A549 (cell line): Measurements from ENCODE around the gene HBQ1. TPM values are rescaled to one million over a fixed set of nuclear protein-coding genes. Genes with fewer than 3 reads are reported as not detected.

ENCODE experiments used
- ATAC-seq, 2 experiments: fragments of 200-7000 bp in 1 of 2; fragments of >200 bp in 1 of 2; cut with Nextera tagmentation in 1 of 2; cut with Tn5 transposase in 1 of 2; 3 replicates each; pipeline versions ENCODE4 v1.8.0 to v1.9.1; 2018 to 2020; ENCODE audit warnings: mild to moderate bottlenecking in 1 of 2, moderate library complexity in 1 of 2
- CTCF ChIA-PET: fragments of 300-600 bp; sonication (Branson Sonifier 250); formaldehyde crosslinking; extraction: SDS; loops from one replicate; lab custom pipeline; 2021; ENCODE audit warnings: antibody characterized with exemption, inconsistent platforms; lab: Yijun Ruan, JAX
- POLR2A ChIA-PET: fragments of 350-600 bp; formaldehyde crosslinking; extraction: SDS; loops from one replicate; lab custom pipeline; 2021; ENCODE audit warnings: antibody characterized with exemption, inconsistent platforms; lab: Yijun Ruan, JAX
- DNase-seq, 2 experiments: peaks; one replicate each; pipeline versions ENCODE4 v3.0.0 to v3.0.0-alpha.2; 2011 to 2016; ENCODE audit warnings: low read depth in 1 of 2, low spot score in 1 of 2
- FAIRE-seq: peaks from 2 replicates; lab custom pipeline; 2011; peaks lifted over from hg19 to GRCh38; lab: Jason Lieb, UNC
- H3K27ac ChIP-seq, 2 experiments: fragments of >200 bp; sonication (Bioruptor Twin); formaldehyde crosslinking; 3 replicates each; pipeline ENCODE4 v1.5.1; 2016 to 2017
- H3K4me1 ChIP-seq: fragments of >200 bp; sonication (Bioruptor Twin); formaldehyde crosslinking; 3 replicates; pipeline ENCODE4 v1.6.1; 2016
- H3K4me2 ChIP-seq: fragments of >200 bp; sonication (Bioruptor Twin); formaldehyde crosslinking; 3 replicates; pipeline ENCODE4 v1.6.1; 2016
- H3K4me3 ChIP-seq: fragments of >200 bp; sonication (Bioruptor Twin); formaldehyde crosslinking; 3 replicates; pipeline ENCODE4 v1.5.1; 2016
- H3K9me3 ChIP-seq: fragments of >200 bp; sonication (Bioruptor Twin); formaldehyde crosslinking; 3 replicates; pipeline ENCODE4 v1.6.1; 2016
- ATOH8 ChIP-seq: fragments of 250-450 bp; sonication (Bioruptor Pico); IDR thresholded peaks from 2 replicates; pipeline ENCODE4 v1.5.0; 2020; ENCODE audit warnings: low read depth, mild to moderate bottlenecking, moderate library complexity
- BHLHE40 ChIP-seq: IDR thresholded peaks from 2 replicates; pipeline ENCODE4 v1.6.1; 2012; ENCODE audit warnings: low read depth, low read length, inconsistent platforms
- CBX2 ChIP-seq: fragments of 200-600 bp; sonication (generic); IDR thresholded peaks from 2 replicates; pipeline ENCODE4 v1.6.1; 2016; ENCODE audit warnings: low read depth, mild to moderate bottlenecking, borderline replicate concordance
- CEBPB ChIP-seq, 2 experiments: fragments of >200 bp in 1 of 2; sonication (Bioruptor Twin) in 1 of 2; formaldehyde crosslinking in 1 of 2; IDR thresholded peaks; 2 replicates each; pipeline ENCODE4 v1.6.1; 2012 to 2016
- CHD2 ChIP-seq: fragments of 150-350 bp; IDR thresholded peaks from 2 replicates; pipeline ENCODE4 v1.6.1; 2014; ENCODE audit warnings: low read length; ENCODE audit not compliant: partially characterized antibody
- EHMT2 ChIP-seq: fragments of 200-600 bp; sonication (generic); IDR thresholded peaks from 2 replicates; pipeline ENCODE4 v1.6.1; 2016; ENCODE audit warnings: antibody characterized with exemption, low read depth, mild to moderate bottlenecking, moderate library complexity
- EP300 ChIP-seq, 2 experiments: fragments of >200 bp; sonication (Bioruptor Twin); formaldehyde crosslinking; IDR thresholded peaks; 2 replicates in 1 of 2; 3 replicates in 1 of 2; pipeline ENCODE4 v1.6.1; 2016 to 2017
- FOSL2 ChIP-seq, 2 experiments: fragments of 450-650 bp in 1 of 2; fragments of >200 bp in 1 of 2; sonication (Bioruptor Twin) in 1 of 2; formaldehyde crosslinking; IDR thresholded peaks; 2 replicates each; pipeline versions ENCODE4 v1.5.0 to v1.6.1; 2016 to 2020; ENCODE audit warnings: mild to moderate bottlenecking in 1 of 2, moderate library complexity in 1 of 2
- FOXS1 ChIP-seq: fragments of 250-450 bp; sonication (Bioruptor Pico); IDR thresholded peaks from 2 replicates; pipeline ENCODE4 v1.5.0; 2020; ENCODE audit warnings: mild to moderate bottlenecking, moderate library complexity
- GATA3 ChIP-seq: IDR thresholded peaks from 2 replicates; pipeline ENCODE4 v1.6.1; 2012; ENCODE audit warnings: borderline replicate concordance
- HES2 ChIP-seq: fragments of >200 bp; sonication (Bioruptor Twin); formaldehyde crosslinking; IDR thresholded peaks from 2 replicates; pipeline ENCODE4 v1.6.1; 2016
- HMGXB4 ChIP-seq: fragments of 250-450 bp; sonication (Bioruptor Pico); IDR thresholded peaks from 2 replicates; pipeline ENCODE4 v1.5.0; 2021; ENCODE audit warnings: mild to moderate bottlenecking, moderate library complexity, borderline replicate concordance
- HOXA7 ChIP-seq: fragments of 250-450 bp; sonication (Bioruptor Pico); IDR thresholded peaks from 2 replicates; pipeline ENCODE4 v1.5.0; 2020; ENCODE audit warnings: mild to moderate bottlenecking, moderate library complexity
- HOXB13 ChIP-seq: fragments of 250-450 bp; sonication (Bioruptor Pico); IDR thresholded peaks from 2 replicates; pipeline ENCODE4 v1.5.0; 2020; ENCODE audit warnings: low read depth, mild to moderate bottlenecking, moderate library complexity
- JUN ChIP-seq, 2 experiments: fragments of >200 bp; sonication (Bioruptor Twin); formaldehyde crosslinking; IDR thresholded peaks; 2 replicates in 1 of 2; 3 replicates in 1 of 2; pipeline ENCODE4 v1.6.1; 2016 to 2017
- JUNB ChIP-seq: fragments of >200 bp; sonication (Bioruptor Twin); formaldehyde crosslinking; IDR thresholded peaks from 2 replicates; pipeline ENCODE4 v1.6.1; 2016
- MAX ChIP-seq: IDR thresholded peaks from 2 replicates; pipeline ENCODE4 v1.6.1; 2012
- MAZ ChIP-seq: fragments of 150-350 bp; IDR thresholded peaks from 2 replicates; pipeline ENCODE4 v1.6.1; 2014; ENCODE audit warnings: antibody characterized with exemption, low read depth, low read length, borderline replicate concordance
- MYC ChIP-seq: IDR thresholded peaks from 2 replicates; pipeline ENCODE4 v1.6.1; 2012; ENCODE audit warnings: mild to moderate bottlenecking, inconsistent platforms, low read length, improper control_type of control experiment, borderline replicate concordance
- NFE2L2 ChIP-seq: fragments of 150-350 bp; conservative IDR thresholded peaks from 2 replicates; pipeline ENCODE4 v1.6.1; 2014; ENCODE audit warnings: low read length
- PBX3 ChIP-seq: IDR thresholded peaks from 2 replicates; pipeline ENCODE4 v1.6.1; 2012
- POLR2A ChIP-seq: IDR thresholded peaks from 2 replicates; pipeline ENCODE4 v1.6.1; 2012; ENCODE audit warnings: mild to moderate bottlenecking, low read length
- POLR2AphosphoS2 ChIP-seq: conservative IDR thresholded peaks from 2 replicates; pipeline ENCODE4 v1.6.1; 2012; ENCODE audit warnings: low read length, improper control_type of control experiment, inconsistent platforms
- RAD21 ChIP-seq, 2 experiments: fragments of >200 bp in 1 of 2; sonication (Bioruptor Twin) in 1 of 2; formaldehyde crosslinking in 1 of 2; IDR thresholded peaks in 1 of 2; conservative IDR thresholded peaks in 1 of 2; 2 replicates in 1 of 2; 3 replicates in 1 of 2; pipeline ENCODE4 v1.6.1; 2012 to 2018; ENCODE audit warnings: inconsistent platforms in 1 of 2
- RARB ChIP-seq: fragments of 250-450 bp; sonication (Bioruptor Pico); IDR thresholded peaks from 2 replicates; pipeline ENCODE4 v1.8.0; 2021; ENCODE audit warnings: mild to moderate bottlenecking, moderate library complexity
- RNF2 ChIP-seq: fragments of 200-600 bp; sonication (generic); IDR thresholded peaks from 2 replicates; pipeline ENCODE4 v1.6.1; 2016; ENCODE audit warnings: low read depth, mild to moderate bottlenecking, antibody characterized with exemption, moderate library complexity, borderline replicate concordance
- TP53 ChIP-seq: fragments of 250-450 bp; sonication (Bioruptor Pico); IDR thresholded peaks from 2 replicates; pipeline ENCODE4 v1.5.0; 2021; ENCODE audit warnings: mild to moderate bottlenecking, moderate library complexity
- USF2 ChIP-seq: fragments of 450-650 bp; IDR thresholded peaks from 2 replicates; pipeline ENCODE4 v1.6.1; 2014; ENCODE audit warnings: antibody characterized with exemption
- ZFP36 ChIP-seq: fragments of 450-650 bp; IDR thresholded peaks from 2 replicates; pipeline ENCODE4 v1.6.1; 2014; ENCODE audit warnings: borderline replicate concordance; ENCODE audit not compliant: partially characterized antibody
- ZNF302 ChIP-seq: fragments of 250-450 bp; sonication (Bioruptor Pico); IDR thresholded peaks from 2 replicates; pipeline ENCODE4 v1.9.0; 2021; ENCODE audit warnings: inconsistent platforms, mild to moderate bottlenecking, moderate library complexity
- WGBS: methylation state at CpG from one replicate; pipeline ENCODE4 v1.1.6; 2017; ENCODE audit errors: missing lambda C conversion rate; 5-methylcytosine and 5-hydroxymethylcytosine counted together
- polyA plus RNA-seq, 4 experiments: library from polyadenylated mRNA; depleted of rRNA in 3 of 4; stranded (reverse); fragments of >200 nt; fragmentation: RNase III in 1 of 4; extraction: RNeasy Plus Mini Kit Qiagen cat#74134 plus additional on column Dnase treatment in 1 of 4; gene quantifications; 2 replicates in 3 of 4; 3 replicates in 1 of 4; pipeline ENCODE4 v1.2.3, GENCODE V29; 2011 to 2017

The HBQ1 gene
- polyA plus RNA-seq, 2 of the 4 experiments (the other 2 are of a cell fraction): 2.0 to 2.8 TPM

GRCh38 chr16:193441-193840, 13.2 kb downstream of the HBQ1 start:
- FAIRE-seq (no peak), DNase-seq (no peak), ATAC-seq (no peak)
- WGBS: 94% methylated on average over 15 of the region's 15 CpGs
- Histone ChIP-seq H3K4me2 (no peak overlapping the region), H3K9me3 (no peaks in the 10 kb centered on the region), H3K4me3 (no peak overlapping the region), H3K4me1 (no peaks in the 10 kb centered on the region), H3K27ac (no peak overlapping the region)
- POLR2A ChIA-PET: no interaction called here
- TF ChIP-seq ATOH8 (CRISPR knock-in tag) (no peak), GATA3 (no peak), POLR2A (no peak), MAZ (no peak), FOXS1 (CRISPR knock-in tag) (no peak), RAD21 (conservative IDR thresholded peaks at IDR 0.05 in 1 of 2, IDR thresholded peaks at IDR 0.05 in 1 of 2) (no peak), BHLHE40 (no peak), POLR2AphosphoS2 (no peak), EP300 (IDR thresholded peaks at IDR 0.05) (no peak), USF2 (no peak), HMGXB4 (CRISPR knock-in tag) (no peak), HOXB13 (CRISPR knock-in tag) (no peak), PBX3 (no peak), ZNF302 (no peak), HOXA7 (CRISPR knock-in tag) (no peak), CBX2 (no peak), JUN (IDR thresholded peaks at IDR 0.05) (no peak), CEBPB (IDR thresholded peaks at IDR 0.05) (no peak)
- CTCF ChIA-PET: interaction anchor here (1.1 to 5.9 kb wide), 5 partner anchors 8 to 169 kb away, joined by 3 to 54 read pairs (median 7); partner anchors contain the start of gene HBQ1

- ATAC-seq (no peak), FAIRE-seq (no peak), DNase-seq (no peak)
- Histone ChIP-seq H3K4me1 (no peaks in the 10 kb centered on the region), H3K4me2 (no peak overlapping the region), H3K4me3 (no peak overlapping the region)
- CTCF ChIA-PET: interaction anchor here (2.0 to 5.9 kb wide), 2 partner anchors 11 to 13 kb away, joined by 7 to 54 read pairs; partner anchors contain the start of gene HBQ1
- TF ChIP-seq EHMT2 (no peak), RARB (no peak), HMGXB4 (CRISPR knock-in tag) (no peak), TP53 (CRISPR knock-in tag) (no peak), USF2 (no peak), JUNB (no peak), MAX (no peak), RNF2 (no peak), NFE2L2 (no peak), MYC (no peak), CHD2 (no peak), HES2 (no peak), JUN (IDR thresholded peaks at IDR 0.05) (no peak), FOSL2 (IDR thresholded peaks at IDR 0.05) (no peak), FOSL2 (CRISPR knock-in tag; IDR thresholded peaks at IDR 0.05) (no peak), ZFP36 (no peak)
- TF ChIP-seq, all 56 proteins: peak for 0
- no peaks in the 10 kb centered on the region for H3K9me3 ChIP-seq
- no peak overlapping the region for H3K27ac ChIP-seq
- WGBS: 97% methylated on average over 6 of the region's 6 CpGs
- POLR2A ChIA-PET: interaction anchor here (0.6 kb wide), 1 partner anchor 10 kb away, joined by 6 read pairs; no protein-coding TSS in a partner anchor
Measured at GRCh38 chr16:194516-194915, 14.3 kb downstream of the HBQ1 start.
